HepG2 (cell line): ENCODE results near the gene REPS2. TPM values are rescaled to one million over a fixed set of nuclear protein-coding genes. Genes with fewer than 3 reads are reported as not detected.

ENCODE experiments used
- ATAC-seq: fragments of 200-7000 bp; cut with Tn5 transposase; 3 replicates; pipeline ENCODE4 v1.9.1; 2020; ENCODE audit warnings: mild to moderate bottlenecking, moderate library complexity
- BruUV-seq: library from RNA; stranded (reverse); fragments of 400-500 nt; replicated peaks from 2 replicates; lab custom pipeline; 2021; lab: Mats Ljungman, UMichigan
- CTCF ChIA-PET: fragments of 300-600 bp; formaldehyde crosslinking; extraction: SDS; loops from one replicate; lab custom pipeline; 2021; ENCODE audit warnings: low total read pairs, inconsistent platforms, low intra/inter-chr PET ratio; lab: Yijun Ruan, JAX
- POLR2A ChIA-PET: fragments of 350-600 bp; sonication (Branson Sonifier 250); formaldehyde crosslinking; loops from one replicate; lab custom pipeline; 2020; ENCODE audit warnings: antibody characterized with exemption, inconsistent platforms; lab: Yijun Ruan, JAX
- DNase-seq: peaks from one replicate; pipeline ENCODE4 v3.0.0-alpha.2; 2015; ENCODE audit warnings: low spot score
- FAIRE-seq: peaks from 3 replicates; lab custom pipeline; 2011; peaks lifted over from hg19 to GRCh38; lab: Jason Lieb, UNC
- H2AFZ ChIP-seq: one replicate; pipeline ENCODE4 v1.6.1; 2011; ENCODE audit warnings: low read length, inconsistent platforms
- H3K27ac ChIP-seq: fragments of 300-600 bp; 3 replicates; pipeline ENCODE4 v1.8.0; 2011; ENCODE audit warnings: mixed run types, mild to moderate bottlenecking, mixed read lengths, low read length, inconsistent platforms; ENCODE audit not compliant: insufficient read depth; ENCODE audit errors: extremely low read length
- H3K27me3 ChIP-seq, 2 experiments: fragments of 200-600 bp in 1 of 2; 2 replicates in 1 of 2; 3 replicates in 1 of 2; pipeline versions ENCODE4 v1.6.0 to v1.8.0; 2011; ENCODE audit warnings: low read length in 2 of 2, mild to moderate bottlenecking in 2 of 2, moderate library complexity in 2 of 2, inconsistent platforms in 1 of 2; ENCODE audit not compliant: insufficient read depth in 2 of 2, control insufficient read depth in 1 of 2
- H3K36me3 ChIP-seq, 2 experiments: fragments of 200-600 bp in 1 of 2; replicated peaks in 1 of 2; 2 replicates in 1 of 2; 3 replicates in 1 of 2; pipeline versions ENCODE4 v1.5.1 to v1.8.0; 2011; ENCODE audit warnings: low read length in 2 of 2, inconsistent platforms in 1 of 2; ENCODE audit not compliant: insufficient read depth in 2 of 2, control insufficient read depth in 1 of 2
- H3K4me1 ChIP-seq: 2 replicates; pipeline ENCODE4 v1.5.1; 2012; ENCODE audit warnings: low read length, inconsistent platforms; ENCODE audit not compliant: insufficient read depth
- H3K4me2 ChIP-seq: 2 replicates; pipeline ENCODE4 v1.6.0; 2011; ENCODE audit warnings: low read depth, low read length, inconsistent platforms
- H3K4me3 ChIP-seq, 3 experiments: fragments of 200-600 bp in 1 of 3; sonication (generic), shearing (Covaris generic) in 1 of 3; replicated peaks in 1 of 3; 2 replicates each; pipeline ENCODE4 v1.5.1; 2011 to 2016; ENCODE audit warnings: low read length in 3 of 3, inconsistent platforms in 2 of 3, low read depth in 2 of 3, mild to moderate bottlenecking in 2 of 3, control low read depth in 1 of 3, mixed read lengths in 1 of 3; ENCODE audit not compliant: insufficient read depth in 1 of 3
- H3K79me2 ChIP-seq: one replicate; pipeline ENCODE4 v1.6.1; 2011; ENCODE audit warnings: low read length, inconsistent platforms; ENCODE audit not compliant: insufficient read depth
- H3K9ac ChIP-seq: 2 replicates; pipeline ENCODE4 v1.6.0; 2011; ENCODE audit warnings: mild to moderate bottlenecking, low read depth, low read length, inconsistent platforms; ENCODE audit not compliant: insufficient read depth
- H3K9me3 ChIP-seq: 2 replicates; pipeline ENCODE4 v1.5.1; 2012; ENCODE audit warnings: mild to moderate bottlenecking, low read length
- H4K20me1 ChIP-seq: 2 replicates; pipeline ENCODE4 v1.6.0; 2011; ENCODE audit warnings: inconsistent platforms, mild to moderate bottlenecking, low read length, moderate library complexity; ENCODE audit not compliant: insufficient read depth
- DMAP1 ChIP-seq: IDR thresholded peaks from 2 replicates; pipeline ENCODE4 v1.6.1; 2016
- GRHL1 ChIP-seq: sonication (generic); formaldehyde crosslinking; conservative IDR thresholded peaks from 2 replicates; pipeline ENCODE4 v1.8.0; 2022; ENCODE audit warnings: missing genetic modification reagents
- LRRFIP1 ChIP-seq: sonication (generic); formaldehyde crosslinking; conservative IDR thresholded peaks from 2 replicates; pipeline ENCODE4 v1.4.0; 2020; ENCODE audit warnings: missing genetic modification reagents
- MYC ChIP-seq: sonication (generic); formaldehyde crosslinking; IDR thresholded peaks from 2 replicates; pipeline ENCODE4 v1.9.0; 2021; ENCODE audit warnings: missing genetic modification reagents, borderline replicate concordance
- RFX1 ChIP-seq: fragments of 450-650 bp; IDR thresholded peaks from 2 replicates; pipeline ENCODE4 v1.6.1; 2017
- SKIL ChIP-seq: sonication (generic); formaldehyde crosslinking; IDR thresholded peaks from 2 replicates; pipeline ENCODE4 v1.8.0; 2022; ENCODE audit warnings: missing genetic modification reagents, mild to moderate bottlenecking, moderate library complexity, borderline replicate concordance
- SNRNP70 ChIP-seq: fragments of 200-400 bp; formaldehyde crosslinking; IDR thresholded peaks from 2 replicates; pipeline ENCODE4 v1.6.1; 2017; ENCODE audit warnings: mild to moderate bottlenecking, low read depth, low read length, moderate library complexity
- TAF1 ChIP-seq: sonication (generic); formaldehyde crosslinking; IDR thresholded peaks from 2 replicates; pipeline ENCODE4 v1.4.0; 2020; ENCODE audit warnings: missing genetic modification reagents
- ZNF33B ChIP-seq: sonication (generic); formaldehyde crosslinking; IDR thresholded peaks from 2 replicates; pipeline ENCODE4 v1.5.1; 2020; ENCODE audit warnings: mild to moderate bottlenecking, missing genetic modification reagents
- WGBS: methylation state at CpG from one replicate; pipeline ENCODE4 v1.1.6; 2017; ENCODE audit warnings: low lambda C conversion rate; 5-methylcytosine and 5-hydroxymethylcytosine counted together
- in situ Hi-C: cut with HindIII; loops from 2 replicates; pipeline ENCODE4 v1.10.0; 2017; ENCODE audit warnings: low pct_unique_long_range_greater_than_20kb; ENCODE audit not compliant: extremely low pct_ligation_motif_present
- intact Hi-C: fragments of 100-400 bp; cut with micrococcal nuclease; formaldehyde crosslinking; loops from one replicate; pipeline ENCODE4 v1.10.0; 2022; ENCODE audit not compliant: unreplicated experiment
- polyA plus RNA-seq, 8 experiments: library from polyadenylated mRNA; depleted of rRNA in 3 of 8; stranded (reverse) in 7 of 8; unstranded in 1 of 8; fragments of >200 nt; fragmentation: Illumina TruSeq in 4 of 8; extraction: Trizol in 4 of 8; gene quantifications; 2 replicates each; pipeline versions ENCODE4 v1.2.1 to v1.2.3, GENCODE V29; 2011 to 2016; ENCODE audit warnings: low read depth in 4 of 8, missing spikeins in 1 of 8, mixed read lengths in 1 of 8; ENCODE audit not compliant: insufficient read depth in 1 of 8
- total RNA-seq, 5 experiments: library from RNA; depleted of rRNA; stranded (reverse); fragments of >200 nt; fragmentation: Illumina TruSeq; extraction: Trizol; gene quantifications; 2 replicates each; pipeline ENCODE4 v1.2.3, GENCODE V29; 2016; ENCODE audit warnings: low read depth in 1 of 5

Gene REPS2
- total and polyA plus RNA-seq, 2 of the 13 experiments (the other 11 are each of a cell fraction or from before 2014, with no cell fraction given): 0.05 to 0.58 TPM

- no peak for TF ChIP-seq SKIL (CRISPR knock-in tag)
These were observed 16.1 kb upstream of the REPS2 start (continued) for GRCh38 chrX:16930392-16930791.

GRCh38 chrX:16931371-16931770 is 15.1 kb upstream of the REPS2 start:
- Histone ChIP-seq H3K79me2 (no peaks in the 10 kb centered on the region), H3K4me2 (no peak overlapping the region), H3K4me3 (no peak overlapping the region), H2AFZ (no peak overlapping the region), H3K9me3 (no peaks in the 10 kb centered on the region), H3K27me3 (no peaks in the 10 kb centered on the region), H3K9ac (no peak overlapping the region), H3K36me3 (no peaks in the 10 kb centered on the region), H3K4me1 (no peaks in the 10 kb centered on the region), H4K20me1 (no peaks in the 10 kb centered on the region), H3K27ac (no peak overlapping the region)
- no TSS peak for BruUV-seq
- POLR2A ChIA-PET: no interaction called here
- no peak for FAIRE-seq
- in situ Hi-C loops (no loop called here), intact Hi-C loops (no loop called here)
- no peak for ATAC-seq
- CTCF ChIA-PET: no interaction called here
- 10% methylated on average over 2 of the region's 3 CpGs for WGBS
- DNase-seq: no peak
- no peak for TF ChIP-seq TAF1 (CRISPR knock-in tag)
- no peak for TF ChIP-seq RFX1
- TF ChIP-seq DMAP1: no peak
- no peak for TF ChIP-seq GRHL1 (CRISPR knock-in tag)
- no peak for TF ChIP-seq ZNF33B (CRISPR knock-in tag)
- no peak for TF ChIP-seq LRRFIP1 (CRISPR knock-in tag)
- no peak for TF ChIP-seq SNRNP70
- TF ChIP-seq MYC (CRISPR knock-in tag): no peak
